ENCODE data around the gene LBP. TPM values are rescaled to one million over a fixed set of nuclear protein-coding genes. Genes with fewer than 3 reads are reported as not detected.
A peak's percentile ranks its signal among the peaks of the same experiment; 100 is the strongest.

Gene LBP
- total RNA-seq, 1 donor from 2014 or later: not detected

DNA sequence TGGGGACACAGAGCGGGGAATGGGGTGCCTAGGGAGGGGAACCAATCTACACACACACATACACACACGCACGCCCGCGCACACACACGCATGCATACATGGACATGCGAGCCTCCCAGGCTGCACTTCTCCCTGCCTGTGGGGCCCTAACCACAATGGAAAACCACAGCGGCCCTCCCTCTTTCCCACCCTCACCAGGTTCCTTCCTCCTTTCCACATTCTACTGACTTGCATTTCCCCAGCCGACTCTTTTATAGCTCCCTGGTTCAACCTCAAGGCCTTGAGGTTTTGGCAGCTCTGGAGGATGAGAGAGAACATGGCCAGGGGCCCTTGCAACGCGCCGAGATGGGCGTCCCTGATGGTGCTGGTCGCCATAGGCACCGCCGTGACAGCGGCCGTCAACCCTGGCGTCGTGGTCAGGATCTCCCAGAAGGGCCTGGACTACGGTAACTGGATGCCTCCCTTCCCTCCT lies 42.3 kb upstream of the LBP start, which contains the start of gene BPI:
TSS of gene BPI (plus strand) at position 249 of the 472 bp plus-strand sequence. CDS start at position 317, 68 bp downstream.
- DNase-seq (ENCODE audit: low read depth): no peak
- no peak for TF ChIP-seq CTCF (conservative IDR thresholded peaks at IDR 0.05; ENCODE audit: low read depth, low read length)
- H3K4me3 ChIP-seq (ENCODE audit: low read depth, low read length): no peak within 1 kb of the TSS

DNA sequence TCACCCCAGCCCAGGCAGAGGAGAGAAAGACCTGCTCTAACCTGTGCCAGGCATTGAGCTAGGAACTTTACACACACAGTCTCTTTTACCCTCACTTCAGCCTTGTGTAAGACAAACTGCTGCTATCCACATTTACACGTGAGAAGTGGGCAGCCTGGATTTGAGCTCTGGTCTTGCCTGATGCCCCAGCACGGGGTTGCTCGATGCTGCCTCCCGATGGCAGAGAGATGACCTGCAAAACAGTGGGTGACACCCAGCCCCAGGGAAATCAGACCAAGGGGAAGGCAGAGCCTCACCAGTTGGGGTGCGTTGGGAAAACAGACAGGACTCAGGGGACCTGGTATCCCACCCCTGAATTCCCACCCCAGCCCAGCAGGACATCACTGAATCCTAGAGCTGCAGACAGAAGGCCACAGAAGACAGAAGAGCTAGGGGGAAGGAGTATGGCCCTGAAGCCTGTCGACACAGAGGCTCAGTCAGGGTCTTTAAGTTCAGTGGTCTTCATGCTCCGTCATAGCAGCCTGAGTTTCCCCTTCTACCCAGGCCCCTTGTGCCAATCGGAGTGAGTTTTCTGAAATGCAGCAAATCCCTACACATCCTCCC lies 41.3 kb upstream of the LBP start:
- no peak for DNase-seq (ENCODE audit: low read depth)

DNA sequence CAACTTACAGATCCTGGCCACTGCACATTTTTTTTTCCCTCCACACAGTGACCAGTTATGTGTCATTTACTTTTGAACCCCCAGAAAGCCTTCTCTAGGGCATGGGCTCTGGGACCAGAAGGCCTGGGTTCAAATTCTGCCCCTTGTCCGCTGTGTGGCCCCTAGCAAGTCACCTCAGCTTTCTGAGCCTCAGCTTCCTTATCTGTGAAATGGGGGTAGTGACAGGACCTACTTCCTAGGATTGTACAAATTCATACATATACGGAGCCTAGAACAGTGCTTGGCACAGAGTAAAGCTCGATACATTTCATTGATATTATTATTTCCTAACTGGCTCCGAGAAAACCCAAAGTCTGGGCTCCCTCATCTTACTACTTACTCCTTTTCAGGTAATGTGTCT lies 40.7 kb upstream of the LBP start:
- TF ChIP-seq CTCF (conservative IDR thresholded peaks at IDR 0.05; ENCODE audit: low read depth, low read length): no peak
- no peak overlapping the region for H3K4me3 ChIP-seq (ENCODE audit: low read depth, low read length)
- no peak for DNase-seq (ENCODE audit: low read depth)

More for the DNA sequence above, 41.3 kb upstream of the LBP start:
- H3K4me3 ChIP-seq (ENCODE audit: low read depth, low read length): no peak overlapping the region
- TF ChIP-seq CTCF (conservative IDR thresholded peaks at IDR 0.05; ENCODE audit: low read depth, low read length): peak; percentile 81

DNA sequence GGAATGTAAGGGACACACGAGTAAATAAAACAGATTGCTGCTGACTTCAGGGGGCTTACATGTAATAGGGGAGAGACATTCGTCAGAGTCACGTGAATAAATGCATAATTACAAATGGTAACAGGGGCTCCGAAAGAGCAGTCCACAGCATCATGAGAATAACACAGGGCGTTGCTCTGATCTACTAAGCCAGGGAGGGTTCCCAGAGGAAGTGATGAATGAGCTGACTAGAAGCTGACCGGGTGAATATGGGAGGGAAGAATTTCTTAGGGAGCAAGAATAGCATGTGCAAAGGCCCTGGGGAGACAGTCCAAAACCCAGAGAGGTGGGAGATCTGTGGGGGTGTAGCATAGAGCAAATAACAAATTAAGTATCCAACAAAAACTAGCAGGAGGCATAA lies 39.9 kb upstream of the LBP start:
- no peak for TF ChIP-seq CTCF (conservative IDR thresholded peaks at IDR 0.05; ENCODE audit: low read depth, low read length)

GRCh38 chr20:38307371-38308046 lies 38.8 kb upstream of the LBP start:
- no peak for DNase-seq (ENCODE audit: low read depth)
- H3K4me3 ChIP-seq (ENCODE audit: low read depth, low read length): no peak overlapping the region
- TF ChIP-seq CTCF (conservative IDR thresholded peaks at IDR 0.05; ENCODE audit: low read depth, low read length): no peak

More for the DNA sequence above, 39.9 kb upstream of the LBP start:
- H3K4me3 ChIP-seq (ENCODE audit: low read depth, low read length): no peak overlapping the region
- no peak for DNase-seq (ENCODE audit: low read depth)

DNA sequence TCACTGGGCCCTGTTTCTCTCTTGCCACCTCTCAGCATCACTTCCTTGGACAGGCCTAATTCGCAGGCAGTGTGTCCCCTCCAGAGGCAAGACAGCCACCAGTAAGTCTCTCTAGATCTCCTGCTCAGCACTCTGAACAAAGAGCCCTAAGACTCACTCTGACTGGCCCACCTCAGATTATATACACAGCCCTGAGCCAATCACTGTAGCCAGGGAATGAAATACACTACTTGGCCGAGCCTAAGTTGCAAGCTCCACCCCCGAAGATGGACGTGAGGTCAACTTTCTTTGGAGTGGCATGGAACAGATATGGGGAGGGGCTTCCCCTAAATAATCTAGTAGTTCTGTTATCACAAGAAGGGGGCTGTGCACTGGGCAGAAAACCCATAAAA lies 38.2 kb upstream of the LBP start:
- TF ChIP-seq CTCF (conservative IDR thresholded peaks at IDR 0.05; ENCODE audit: low read depth, low read length): no peak
- H3K4me3 ChIP-seq (ENCODE audit: low read depth, low read length): no peak overlapping the region
- DNase-seq (ENCODE audit: low read depth): no peak

Measured in epithelial cell of proximal tubule (primary cell).